K562 (cell line): Measurements from ENCODE around the gene IRF1. TPM values are rescaled to one million over a fixed set of nuclear protein-coding genes. Genes with fewer than 3 reads are reported as not detected.

Experiments
- ATAC-seq: fragments of 200-7000 bp; cut with Tn5 transposase; 3 replicates; pipeline ENCODE4 v1.9.1; 2020; ENCODE audit warnings: moderate library complexity
- BruUV-seq: library from RNA; stranded (reverse); fragments of 400-500 nt; replicated peaks from 2 replicates; lab custom pipeline; 2021; lab: Mats Ljungman, UMichigan
- CTCF ChIA-PET: fragments of 300-600 bp; formaldehyde crosslinking; extraction: SDS; loops from one replicate; lab custom pipeline; 2021; ENCODE audit warnings: low intra/inter-chr PET ratio; lab: Yijun Ruan, JAX
- POLR2A ChIA-PET: fragments of 300-600, 350-650 bp; sonication (Branson Sonifier 250); formaldehyde crosslinking; extraction: SDS; loops from one replicate; lab custom pipeline; 2021; ENCODE audit warnings: antibody characterized with exemption, inconsistent platforms; lab: Yijun Ruan, JAX
- DNase-seq, 4 experiments: peaks; one replicate each; pipeline versions ENCODE4 v3.0.0 to v3.0.0-alpha.2; 2011 to 2018; ENCODE audit warnings: low spot score in 3 of 4, mixed read lengths in 3 of 4; ENCODE audit errors: extremely low read depth in 1 of 4
- FAIRE-seq: peaks from 2 replicates; lab custom pipeline; 2011; peaks lifted over from hg19 to GRCh38; lab: Jason Lieb, UNC
- H2AFZ ChIP-seq: 2 replicates; pipeline ENCODE4 v1.6.0; 2011; ENCODE audit warnings: low read depth, low read length, control low read depth, inconsistent platforms
- H3K27ac ChIP-seq: fragments of 200-600 bp; 3 replicates; pipeline ENCODE4 v1.8.0; 2011; ENCODE audit warnings: low read depth, mild to moderate bottlenecking, control low read depth, inconsistent platforms, low read length, moderate library complexity, mixed read lengths; ENCODE audit errors: extremely low read depth
- H3K27me3 ChIP-seq, 2 experiments: fragments of 300-600 bp in 1 of 2; 2 replicates in 1 of 2; 3 replicates in 1 of 2; pipeline versions ENCODE4 v1.6.0 to v1.8.0; 2011; ENCODE audit warnings: inconsistent platforms in 2 of 2, low read length in 2 of 2, mild to moderate bottlenecking in 1 of 2, mixed read lengths in 1 of 2, moderate library complexity in 1 of 2; ENCODE audit not compliant: control insufficient read depth in 2 of 2, insufficient read depth in 2 of 2
- H3K36me3 ChIP-seq: fragments of 300-600 bp; 3 replicates; pipeline ENCODE4 v1.8.0; 2011; ENCODE audit warnings: mild to moderate bottlenecking, low read length, inconsistent platforms; ENCODE audit not compliant: control insufficient read depth, insufficient read depth
- H3K4me1 ChIP-seq, 2 experiments: fragments of 200-600 bp in 1 of 2; replicated peaks in 1 of 2; 2 replicates in 1 of 2; 3 replicates in 1 of 2; pipeline versions ENCODE4 v1.5.1 to v1.8.0; 2011; ENCODE audit warnings: inconsistent platforms in 2 of 2, low read length in 2 of 2, mild to moderate bottlenecking in 1 of 2, mixed read lengths in 1 of 2, moderate library complexity in 1 of 2; ENCODE audit not compliant: control insufficient read depth in 2 of 2, insufficient read depth in 2 of 2
- H3K4me2 ChIP-seq: 2 replicates; pipeline ENCODE4 v1.6.1; 2011; ENCODE audit warnings: low read length, control low read depth, inconsistent platforms, mixed read lengths; ENCODE audit not compliant: insufficient read depth
- H3K4me3 ChIP-seq: fragments of 200-600 bp; sonication (generic), shearing (Covaris generic); 2 replicates; pipeline ENCODE4 v1.5.1; 2016; ENCODE audit warnings: control low read depth, inconsistent platforms
- H3K79me2 ChIP-seq: fragments of 200-600 bp; 3 replicates; pipeline ENCODE4 v1.8.0; 2011; ENCODE audit warnings: low read length, inconsistent platforms; ENCODE audit not compliant: control insufficient read depth, insufficient read depth
- H3K9ac ChIP-seq, 2 experiments: 2 replicates each; pipeline versions ENCODE4 v1.6.0 to v1.6.1; 2011; ENCODE audit warnings: low read depth in 2 of 2, low read length in 2 of 2, control low read depth in 1 of 2, inconsistent platforms in 1 of 2, mild to moderate bottlenecking in 1 of 2, mixed read lengths in 1 of 2; ENCODE audit not compliant: insufficient read depth in 1 of 2
- H3K9me1 ChIP-seq: one replicate; pipeline ENCODE4 v1.6.0; 2011; ENCODE audit warnings: inconsistent platforms, mild to moderate bottlenecking, low read length, moderate library complexity; ENCODE audit not compliant: control insufficient read depth, insufficient read depth
- H3K9me3 ChIP-seq: replicated peaks from 2 replicates; pipeline ENCODE4 v1.5.1; 2011; ENCODE audit warnings: low read depth, low read length, inconsistent platforms; ENCODE audit not compliant: control insufficient read depth, insufficient read depth
- H4K20me1 ChIP-seq: replicated peaks from 2 replicates; pipeline ENCODE4 v1.6.1; 2011; ENCODE audit warnings: low read length, inconsistent platforms, mixed read lengths; ENCODE audit not compliant: control insufficient read depth, insufficient read depth
- ARID2 ChIP-seq: fragments of 450-650 bp; IDR thresholded peaks from 2 replicates; pipeline ENCODE4 v1.6.1; 2017; ENCODE audit warnings: antibody characterized with exemption, mild to moderate bottlenecking
- ATF7 ChIP-seq: fragments of 450-650 bp; IDR thresholded peaks from 2 replicates; pipeline ENCODE4 v1.7.1; 2014; ENCODE audit warnings: mild to moderate bottlenecking, moderate library complexity
- BRD9 ChIP-seq: fragments of 450-650 bp; IDR thresholded peaks from 2 replicates; pipeline ENCODE4 v1.6.1; 2018; ENCODE audit warnings: low read depth; ENCODE audit not compliant: partially characterized antibody
- CBFA2T2 ChIP-seq: fragments of 450-650 bp; conservative IDR thresholded peaks from 2 replicates; pipeline ENCODE4 v1.6.1; 2017; ENCODE audit warnings: mild to moderate bottlenecking
- CBX3 ChIP-seq, 2 experiments: IDR thresholded peaks; 1 replicate in 1 of 2; 2 replicates in 1 of 2; pipeline ENCODE4 v1.6.1; 2012; ENCODE audit warnings: inconsistent platforms in 2 of 2, low read length in 2 of 2, borderline replicate concordance in 1 of 2, control low read depth in 1 of 2
- CSDE1 ChIP-seq, 2 experiments: fragments of 450-650 bp; IDR thresholded peaks; 2 replicates each; pipeline ENCODE4 v1.6.1; 2016; ENCODE audit warnings: mild to moderate bottlenecking in 1 of 2
- E2F3 ChIP-seq: fragments of 250-450 bp; sonication (Bioruptor Pico); IDR thresholded peaks from 2 replicates; pipeline ENCODE4 v1.4.0; 2020; ENCODE audit warnings: mild to moderate bottlenecking
- JUN ChIP-seq, 2 experiments: sonication (generic) in 1 of 2; formaldehyde crosslinking in 1 of 2; IDR thresholded peaks; 2 replicates each; pipeline versions ENCODE4 v1.6.1 to v1.8.0; 2012 to 2022; ENCODE audit warnings: borderline replicate concordance in 2 of 2, mild to moderate bottlenecking in 2 of 2, improper control_type of control experiment in 1 of 2, low read depth in 1 of 2, low read length in 1 of 2, missing genetic modification reagents in 1 of 2
- L3MBTL2 ChIP-seq: fragments of 450-650 bp; IDR thresholded peaks from 2 replicates; pipeline ENCODE4 v1.6.1; 2016; ENCODE audit warnings: mild to moderate bottlenecking, moderate library complexity
- MNT ChIP-seq, 2 experiments: fragments of 450-650 bp; conservative IDR thresholded peaks; 2 replicates each; pipeline ENCODE4 v1.6.1; 2017; ENCODE audit warnings: mild to moderate bottlenecking in 2 of 2, moderate library complexity in 2 of 2
- TEAD1 ChIP-seq, 2 experiments: fragments of 450-650 bp in 1 of 2; sonication (generic) in 1 of 2; formaldehyde crosslinking; IDR thresholded peaks; 2 replicates each; pipeline versions ENCODE4 v1.4.0 to v1.8.0; 2020 to 2022; ENCODE audit warnings: mild to moderate bottlenecking in 2 of 2, missing genetic modification reagents in 1 of 2
- THRB ChIP-seq: fragments of 450-650 bp; formaldehyde crosslinking; conservative IDR thresholded peaks from 2 replicates; pipeline ENCODE4 v1.4.0; 2022; ENCODE audit warnings: mild to moderate bottlenecking, missing genetic modification characterization
- ZNF384 ChIP-seq: IDR thresholded peaks from 2 replicates; pipeline ENCODE4 v1.6.1; 2012; ENCODE audit warnings: low read depth, low read length, improper control_type of control experiment
- ZNF561 ChIP-seq: fragments of 450-650 bp; formaldehyde crosslinking; conservative IDR thresholded peaks from 2 replicates; pipeline ENCODE4 v1.4.0; 2020; ENCODE audit warnings: mild to moderate bottlenecking, moderate library complexity
- WGBS: fragments of 100-300 bp; shearing (Covaris generic); methylation state at CpG from one replicate; pipeline ENCODE4 v1.1.6; 2016; ENCODE audit warnings: low coverage, mixed read lengths; ENCODE audit not compliant: insufficient coverage; ENCODE audit errors: missing lambda C conversion rate; 5-methylcytosine and 5-hydroxymethylcytosine counted together
- in situ Hi-C: fragments of 300-500 bp; cut with MboI; formaldehyde crosslinking; loops from 4 replicates; pipeline ENCODE4 v1.15.0; 2018; ENCODE audit warnings: inconsistent platforms, mixed read lengths
- intact Hi-C: fragments of 100-400 bp; cut with micrococcal nuclease; formaldehyde crosslinking; loops from 2 replicates; pipeline ENCODE4 v1.14.2; 2022
- polyA plus RNA-seq, 8 experiments: library from polyadenylated mRNA; depleted of rRNA in 4 of 8; stranded (reverse) in 5 of 8; unstranded in 3 of 8; fragments of >200 nt; fragmentation: Nextera tagmentation in 2 of 8; fragmentation: Illumina TruSeq in 1 of 8; extraction: Ambion mirVana in 2 of 8; extraction: Trizol in 1 of 8; gene quantifications; 2 replicates each; pipeline versions ENCODE4 v1.2.1 to v1.2.3, GENCODE V29; 2011 to 2014; ENCODE audit warnings: inconsistent platforms in 1 of 8, missing spikeins in 1 of 8
- total RNA-seq, 7 experiments: library from RNA; depleted of rRNA in 6 of 7; stranded (reverse); fragments of >200 nt in 6 of 7; fragmentation: Illumina TruSeq in 2 of 7; extraction: Trizol in 2 of 7; gene quantifications; 2 replicates each; pipeline versions ENCODE4 v1.2.1 to v1.2.3, GENCODE V29; 2011 to 2021; ENCODE audit warnings: low replicate concordance in 1 of 7
- TF ChIP-seq, protein P1 (sequence below): fragments of 450-650 bp; IDR thresholded peaks from 2 replicates; pipeline ENCODE4 v1.6.1; 2017; ENCODE audit warnings: antibody characterized with exemption

IRF1 gene
- total and polyA plus RNA-seq, 9 of the 15 experiments (the other 6 are each of a cell fraction or from before 2014, with no cell fraction given): 1.1 to 12.3 (median 5.9) TPM

DNA sequence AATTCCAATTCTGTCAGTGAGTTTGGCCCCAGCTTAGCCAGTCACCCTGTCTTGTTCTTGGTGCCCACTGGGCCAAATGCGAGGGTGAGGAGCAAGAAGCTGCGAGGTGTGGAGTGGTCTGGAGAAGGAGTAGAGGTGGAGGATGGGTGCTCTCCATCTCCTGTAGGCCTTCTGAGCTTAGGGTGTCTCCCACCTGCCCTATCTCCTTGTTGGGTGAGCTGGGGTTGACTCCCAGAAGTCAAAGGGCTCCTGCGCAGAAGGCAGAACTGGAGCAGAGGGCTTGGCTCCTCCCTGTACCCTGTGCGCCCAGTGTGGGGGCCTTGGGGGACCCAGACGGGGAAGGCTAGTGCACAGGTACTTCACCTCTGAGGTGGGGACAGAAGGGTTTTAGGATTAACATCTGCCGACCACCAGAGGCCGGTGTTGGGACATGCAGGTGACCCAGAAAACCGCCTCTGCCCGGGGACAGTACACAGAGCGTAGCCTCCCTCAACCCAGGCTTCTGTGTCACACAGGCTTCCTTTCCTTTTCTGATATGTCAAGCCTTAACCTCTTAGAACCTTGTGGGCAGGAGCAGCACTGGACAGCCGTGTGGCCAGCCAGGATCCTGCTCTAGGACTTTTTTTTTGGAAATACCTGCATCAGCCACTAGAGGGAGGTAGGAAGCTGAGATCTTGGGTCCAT lies 35.9 kb upstream of the IRF1 start:
- Histone ChIP-seq H3K4me1 (peaks cover 4 to 26% of the 10 kb centered on the region in 2 experiments; a peak in 4 of 5 replicates), H4K20me1 (no peaks in the 10 kb centered on the region), H3K9ac (peak overlapping the region; percentile 58 to 61), H2AFZ (peak overlapping the region; percentile 97), H3K9me3 (no peaks in the 10 kb centered on the region), H3K9me1 (no peaks in the 10 kb centered on the region), H3K4me3 (peak overlapping the region; percentile 22), H3K27me3 (no peaks in the 10 kb centered on the region), H3K27ac (peak overlapping the region; percentile 18; the same call in 1 of the 3 replicates), H3K79me2 (no peaks in the 10 kb centered on the region), H3K4me2 (peak overlapping the region; percentile 70), H3K36me3 (no peaks in the 10 kb centered on the region)
- FAIRE-seq (peak; percentile 89), DNase-seq (peak; percentile 70 to 80 (median 72)), ATAC-seq (peak; percentile 89)
- ChIA-PET CTCF (interaction anchor here (0.5 to 1.9 kb wide), 5 partner anchors 10 to 357 kb away, joined by 3 to 8 read pairs (median 3); no protein-coding TSS in a partner anchor), POLR2A (interaction anchor here (0.6 to 2.2 kb wide), 6 partner anchors 10 to 244 kb away, joined by 3 to 7 read pairs (median 3); partner anchors contain the start of gene RAD50)
- intact Hi-C loops (loop anchor here (1.0 to 5.0 kb wide), 5 partner anchors 66 to 357 kb away; no protein-coding TSS in a partner anchor), in situ Hi-C loops (loop anchor here (5.0 kb wide), 1 partner anchor 346 kb away; the partner anchor contains the start of gene LEAP2)
- WGBS: 8% methylated on average over 11 of the region's 11 CpGs
- BruUV-seq: no TSS peak
- TF ChIP-seq ATF7: peak; percentile 44; the same call in 1 of the 2 replicates
- 0 out of 4 replicates have a peak, but pooled peaks of 1 of the 2 experiments have one; percentile 40 for TF ChIP-seq TEAD1 (CRISPR knock-in tag; IDR thresholded peaks at IDR 0.05)
- TF ChIP-seq E2F3 (CRISPR knock-in tag): no peak
- TF ChIP-seq ZNF384: 0 out of 2 replicates have a peak, but pooled peaks have one; percentile 70
- TF ChIP-seq BRD9: peak; percentile 55
- TF ChIP-seq THRB (CRISPR knock-in tag): no peak
- TF ChIP-seq CBFA2T2: no peak
- TF ChIP-seq JUN (IDR thresholded peaks at IDR 0.05; ENCODE audit: borderline replicate concordance, low read depth, low read length): no peak
- TF ChIP-seq JUN (CRISPR knock-in tag; IDR thresholded peaks at IDR 0.05; ENCODE audit: borderline replicate concordance): no peak
- TF ChIP-seq ZNF561: no peak
- 0 out of 4 replicates have a peak, but pooled peaks of 1 of the 2 experiments have one; percentile 4 for TF ChIP-seq MNT (conservative IDR thresholded peaks at IDR 0.05)
- peak; percentile 57; the same call in 1 of the 2 replicates for TF ChIP-seq ARID2
- TF ChIP-seq, protein P1, sequence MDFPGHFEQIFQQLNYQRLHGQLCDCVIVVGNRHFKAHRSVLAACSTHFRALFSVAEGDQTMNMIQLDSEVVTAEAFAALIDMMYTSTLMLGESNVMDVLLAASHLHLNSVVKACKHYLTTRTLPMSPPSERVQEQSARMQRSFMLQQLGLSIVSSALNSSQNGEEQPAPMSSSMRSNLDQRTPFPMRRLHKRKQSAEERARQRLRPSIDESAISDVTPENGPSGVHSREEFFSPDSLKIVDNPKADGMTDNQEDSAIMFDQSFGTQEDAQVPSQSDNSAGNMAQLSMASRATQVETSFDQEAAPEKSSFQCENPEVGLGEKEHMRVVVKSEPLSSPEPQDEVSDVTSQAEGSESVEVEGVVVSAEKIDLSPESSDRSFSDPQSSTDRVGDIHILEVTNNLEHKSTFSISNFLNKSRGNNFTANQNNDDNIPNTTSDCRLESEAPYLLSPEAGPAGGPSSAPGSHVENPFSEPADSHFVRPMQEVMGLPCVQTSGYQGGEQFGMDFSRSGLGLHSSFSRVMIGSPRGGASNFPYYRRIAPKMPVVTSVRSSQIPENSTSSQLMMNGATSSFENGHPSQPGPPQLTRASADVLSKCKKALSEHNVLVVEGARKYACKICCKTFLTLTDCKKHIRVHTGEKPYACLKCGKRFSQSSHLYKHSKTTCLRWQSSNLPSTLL: no peak
- peak in 1 of 2 experiments; percentile 17; a peak in 1 of 3 replicates for TF ChIP-seq CBX3 (IDR thresholded peaks at IDR 0.05; ENCODE audit: borderline replicate concordance in 1 of 2, low read length in 2 of 2)
- TF ChIP-seq L3MBTL2: 0 out of 2 replicates have a peak, but pooled peaks have one; percentile 19
- no peak for TF ChIP-seq CSDE1 (IDR thresholded peaks at IDR 0.05)
